ENCODE results near the gene SPRED1. TPM values are rescaled to one million over a fixed set of nuclear protein-coding genes. Genes with fewer than 3 reads are reported as not detected.
A peak's percentile ranks its signal among the peaks of the same experiment; 100 is the strongest.

Gene SPRED1
- total and polyA plus RNA-seq, 10 of the 15 experiments (the other 5 are each of a cell fraction or from before 2014, with no cell fraction given) = 0.08 to 2.6 (median 0.22) TPM

DNA sequence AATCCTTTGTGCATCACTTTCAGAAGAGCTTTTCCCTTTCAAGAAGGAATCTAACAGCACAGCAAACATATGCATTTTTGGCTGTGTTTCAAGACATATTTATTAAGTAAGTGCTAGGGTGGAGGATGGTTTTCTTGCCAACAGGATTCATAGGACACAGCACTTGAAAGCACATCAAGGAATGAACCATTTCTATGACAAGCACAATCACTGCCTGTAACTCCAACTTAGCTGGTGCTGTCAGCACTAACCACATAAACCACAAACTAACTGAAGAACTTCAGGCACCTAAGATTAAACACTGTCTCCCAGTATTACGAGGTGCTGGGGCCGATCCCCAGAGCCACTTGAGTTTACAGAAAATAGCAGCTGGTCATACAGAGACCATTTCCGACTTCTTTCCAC, 35.4 kb upstream of the SPRED1 start:
- 0% methylated on average over 3 of the region's 3 CpGs for WGBS (ENCODE audit: insufficient coverage, insufficient replicate concordance, low lambda C conversion rate, missing lambda C conversion rate)
- Histone ChIP-seq H3K79me2 (ENCODE audit: control insufficient read depth, insufficient read depth, low read length) (no peaks in the 10 kb centered on the region), H3K4me3 (no peak overlapping the region), H4K20me1 (ENCODE audit: control insufficient read depth, insufficient read depth) (no peaks in the 10 kb centered on the region), H3K9ac (ENCODE audit: control insufficient read depth, insufficient read depth, low read length) (no peak overlapping the region), H3K4me2 (ENCODE audit: control insufficient read depth, insufficient read depth) (no peak overlapping the region), H3K27ac (ENCODE audit: control insufficient read depth, insufficient read depth) (no peak overlapping the region), H3K9me3 (replicated peaks; ENCODE audit: control insufficient read depth, insufficient read depth, low read length) (no peaks in the 10 kb centered on the region), H2AFZ (ENCODE audit: control insufficient read depth, low read depth, low read length) (no peak overlapping the region), H3K4me1 (ENCODE audit: control insufficient read depth, insufficient read depth, low read length) (no peaks in the 10 kb centered on the region), H3K27me3 (replicated peaks in 1 of 2; ENCODE audit: control insufficient read depth in 2 of 2, insufficient read depth in 2 of 2, low read length in 1 of 2) (no peaks in the 10 kb centered on the region), H3K36me3 (ENCODE audit: control insufficient read depth in 2 of 2, insufficient read depth in 2 of 2, low read length in 1 of 2) (no peaks in the 10 kb centered on the region)
- ChIA-PET RAD21 (ENCODE audit: unreplicated experiment) (no interaction called here), SMC1A (ENCODE audit: uncharacterized antibody, unreplicated experiment) (interaction anchor here (0.8 to 1.8 kb wide), 5 partner anchors 14 to 223 kb away, joined by 3 to 5 read pairs (median 3); no protein-coding TSS in a partner anchor), CTCF (interaction anchor here (1.0 kb wide), 1 partner anchor 172 kb away, joined by 3 read pairs; no protein-coding TSS in a partner anchor), POLR2A (no interaction called here)
- no peak for FAIRE-seq
- intact Hi-C loops (cut with micrococcal nuclease; ENCODE audit: unreplicated experiment) = no loop called here
- in situ Hi-C loops (cut with MboI) = no loop called here
- DNase-seq (ENCODE audit: low read depth, low spot score) = no peak
- no TSS peak for BruUV-seq (replicated peaks)
- TF ChIP-seq RAD21 (IDR thresholded peaks at IDR 0.05; ENCODE audit: insufficient read depth, low read depth, low read length) (no peak), FOXK2 (IDR thresholded peaks at IDR 0.05) (no peak), HDAC6 (IDR thresholded peaks at IDR 0.05; ENCODE audit: unreplicated experiment) (no peak), CEBPB (IDR thresholded peaks at IDR 0.05; ENCODE audit: borderline replicate concordance in 1 of 2, low read depth in 2 of 2, low read length in 2 of 2) (no peak), ETV6 (conservative IDR thresholded peaks at IDR 0.05 in 1 of 2, IDR thresholded peaks at IDR 0.05 in 1 of 2; ENCODE audit: borderline replicate concordance in 1 of 2, low read depth in 1 of 2) (no peak), RUNX3 (IDR thresholded peaks at IDR 0.05; ENCODE audit: low read length) (peak; percentile 66), TCF3 (IDR thresholded peaks at IDR 0.05; ENCODE audit: borderline replicate concordance, insufficient read depth, low read depth, low read length) (no peak)
- no peak for ATAC-seq
